H1 (cell line): Measurements from ENCODE around the gene LTBP1. TPM values are rescaled to one million over a fixed set of nuclear protein-coding genes. Genes with fewer than 3 reads are reported as not detected.

Source experiments
- MAFK ChIP-seq: IDR thresholded peaks from 2 replicates; pipeline ENCODE4 v1.6.1; 2012; ENCODE audit warnings: low read depth, mild to moderate bottlenecking, improper control_type of control experiment, low read length
- polyA plus RNA-seq, 7 experiments: library from polyadenylated mRNA; depleted of rRNA in 3 of 7; stranded (reverse) in 5 of 7; unstranded in 2 of 7; fragments of >200 nt in 5 of 7; fragments of 200-250 nt in 2 of 7; gene quantifications; 1 replicate in 5 of 7; 2 replicates in 1 of 7; 4 replicates in 1 of 7; pipeline versions ENCODE4 v1.2.1 to v1.2.3, GENCODE V29; 2011 to 2013; ENCODE audit warnings: missing spikeins in 2 of 7, mixed read lengths in 2 of 7
- total RNA-seq: library from RNA; stranded (reverse); fragmentation: NEBNext Ultra II Directional; extraction: Animal tissue kit (Norgen Biotek cat#: 25700); gene quantifications from 2 replicates; pipeline ENCODE4 v1.2.1, GENCODE V29; 2021

LTBP1 gene
- total and polyA plus RNA-seq, 2 of the 8 experiments (the other 6 are each of a cell fraction or from before 2014, with no cell fraction given) = 15.4 to 24.7 TPM

GRCh38 chr2:32947076-32947483, 327 bp downstream of the LTBP1 start (continued):
- no peak for TF ChIP-seq MAFK
